BLaER1 treated with 17β-estradiol and CSF1 and Interleukin-3, amounts not matched to agents 10 nM and 100 nM (cell line): ENCODE measurements around the gene ZNG1C.
"Not testable (repeated sequence)": the region's sequence is repeated elsewhere in the genome, so short reads cannot be mapped to it uniquely, and the experiment has no call there.

Experiments used
- H3K27ac ChIP-seq, 11 experiments: shearing (Covaris generic); formaldehyde crosslinking; 2 replicates each; pipeline ENCODE4 v1.8.1; 2022
- H3K27me3 ChIP-seq, 11 experiments: shearing (Covaris generic); formaldehyde crosslinking; 2 replicates each; pipeline ENCODE4 v1.8.1; 2022
- H3K36me3 ChIP-seq, 11 experiments: shearing (Covaris generic); formaldehyde crosslinking; 2 replicates each; pipeline ENCODE4 v1.8.1; 2022
- H3K4me1 ChIP-seq, 10 experiments: shearing (Covaris generic); formaldehyde crosslinking; 2 replicates each; pipeline ENCODE4 v1.8.1; 2022
- H3K4me2 ChIP-seq, 11 experiments: shearing (Covaris generic); formaldehyde crosslinking; 2 replicates each; pipeline ENCODE4 v1.8.1; 2022
- H3K4me3 ChIP-seq, 10 experiments: shearing (Covaris generic); formaldehyde crosslinking; 2 replicates each; pipeline ENCODE4 v1.8.1; 2022
- H3K9ac ChIP-seq, 11 experiments: shearing (Covaris generic); formaldehyde crosslinking; 2 replicates each; pipeline ENCODE4 v1.8.1; 2022
- H3K9me3 ChIP-seq, 11 experiments: shearing (Covaris generic); formaldehyde crosslinking; replicated peaks in 1 of 11; 2 replicates each; pipeline ENCODE4 v1.8.1; 2022
- H4K20me1 ChIP-seq, 11 experiments: shearing (Covaris generic); formaldehyde crosslinking; 2 replicates each; pipeline ENCODE4 v1.8.1; 2022

ZNG1C gene

DNA sequence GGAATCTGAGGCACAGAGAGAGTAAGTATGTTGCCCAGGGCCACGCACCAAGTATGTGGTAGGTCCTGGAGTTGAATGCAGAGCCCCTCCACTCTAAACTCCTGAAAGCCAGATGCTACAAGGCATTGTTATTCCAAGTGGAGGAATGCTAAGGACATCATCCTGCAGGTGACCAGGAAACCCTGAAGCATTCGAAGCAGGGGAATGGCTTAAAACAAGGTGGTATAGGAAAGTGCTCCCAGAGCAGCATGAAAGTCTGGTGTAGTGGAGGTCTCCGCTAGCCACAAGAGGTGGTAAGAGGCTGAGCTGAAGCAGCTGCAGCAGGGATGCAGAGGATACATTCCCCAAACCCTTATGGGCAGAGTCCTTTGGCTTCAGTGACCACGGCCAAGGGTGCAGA is 87.3 kb downstream of the ZNG1C start:
- not testable (repeated sequence) for H3K4me1 ChIP-seq, H3K4me2 ChIP-seq, H3K9me3 ChIP-seq, H3K27me3 ChIP-seq, H3K4me3 ChIP-seq, H3K9ac ChIP-seq, H3K36me3 ChIP-seq, H4K20me1 ChIP-seq, H3K27ac ChIP-seq

DNA sequence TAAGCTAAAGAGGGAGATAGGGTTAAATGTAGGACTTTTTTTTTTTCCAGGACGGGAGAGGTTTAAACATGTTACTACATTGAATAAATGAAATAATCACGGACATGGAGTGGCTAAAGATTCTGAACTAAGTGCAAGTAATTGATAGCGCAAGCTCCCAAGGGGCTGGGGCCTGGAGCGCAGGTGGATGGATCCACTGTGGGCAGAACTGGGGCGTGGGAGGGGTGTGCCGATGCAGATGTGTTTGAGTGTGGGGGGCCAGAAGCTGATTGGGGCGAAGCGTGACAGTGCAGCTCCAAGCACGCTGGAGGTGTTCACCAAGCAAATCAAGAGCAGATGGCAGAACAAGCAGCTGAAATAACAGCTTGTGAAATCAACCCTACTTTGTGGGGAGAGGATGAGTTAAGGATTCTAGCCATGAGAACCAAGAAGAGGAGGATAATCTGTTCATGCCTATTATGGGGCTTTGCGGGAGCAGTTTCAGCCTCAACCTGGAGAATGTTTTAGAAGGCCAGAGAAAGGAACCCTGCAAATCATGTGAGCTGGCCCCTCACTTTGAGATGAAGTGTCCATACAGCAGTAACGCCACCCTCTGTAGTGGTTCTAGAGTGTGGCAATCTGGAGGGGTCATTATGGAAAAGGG is 88.9 kb downstream of the ZNG1C start:
- H3K9me3 ChIP-seq, H3K36me3 ChIP-seq, H3K27ac ChIP-seq, H3K9ac ChIP-seq, H4K20me1 ChIP-seq, H3K27me3 ChIP-seq, H3K4me3 ChIP-seq, H3K4me1 ChIP-seq, H3K4me2 ChIP-seq: not testable (repeated sequence)

DNA sequence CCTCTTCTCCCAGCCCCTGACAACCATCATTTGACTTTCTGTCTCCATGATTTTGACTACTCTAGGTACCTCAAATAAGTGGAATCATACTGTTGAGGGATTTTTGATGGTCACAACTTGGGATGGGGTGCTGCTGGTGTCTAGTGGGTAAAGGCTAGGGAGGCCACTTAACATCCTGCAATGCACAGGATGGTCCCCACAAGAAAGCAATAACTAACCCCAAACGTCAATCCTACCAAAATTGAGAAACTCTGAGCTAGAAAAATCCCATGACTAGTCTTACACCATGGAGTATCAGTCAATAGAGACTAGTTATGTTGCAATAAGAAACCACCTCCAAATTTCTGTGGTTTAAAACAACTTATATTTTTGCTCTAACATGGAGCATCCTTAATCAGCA is 90.3 kb downstream of the ZNG1C start:
- not testable (repeated sequence) for H3K9ac ChIP-seq, H4K20me1 ChIP-seq, H3K27me3 ChIP-seq, H3K9me3 ChIP-seq, H3K4me3 ChIP-seq, H3K4me2 ChIP-seq, H3K27ac ChIP-seq, H3K36me3 ChIP-seq, H3K4me1 ChIP-seq

DNA sequence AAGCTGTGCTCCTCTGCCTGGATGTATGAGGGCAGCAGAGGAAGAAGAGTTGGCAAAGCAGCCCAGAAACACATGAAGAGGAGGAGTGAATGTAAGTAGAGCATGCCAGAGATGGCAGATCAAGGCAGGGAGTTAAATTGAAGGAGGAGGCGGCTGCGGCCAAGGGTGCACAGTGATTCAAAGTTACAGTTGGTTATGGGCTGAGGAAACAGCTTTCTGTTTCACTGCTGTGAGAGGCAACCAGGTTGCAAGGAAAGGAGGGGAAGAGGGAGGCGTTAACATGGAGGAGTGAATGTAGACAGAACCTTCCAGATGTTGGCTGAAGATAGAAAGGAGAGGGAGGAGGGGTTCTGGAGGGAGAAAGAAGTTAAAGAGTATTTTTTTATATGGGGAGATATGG is 94.2 kb downstream of the ZNG1C start:
- not testable (repeated sequence) for H3K27me3 ChIP-seq, H3K9ac ChIP-seq, H3K4me3 ChIP-seq, H3K4me2 ChIP-seq, H3K4me1 ChIP-seq, H3K9me3 ChIP-seq, H4K20me1 ChIP-seq, H3K27ac ChIP-seq, H3K36me3 ChIP-seq

DNA sequence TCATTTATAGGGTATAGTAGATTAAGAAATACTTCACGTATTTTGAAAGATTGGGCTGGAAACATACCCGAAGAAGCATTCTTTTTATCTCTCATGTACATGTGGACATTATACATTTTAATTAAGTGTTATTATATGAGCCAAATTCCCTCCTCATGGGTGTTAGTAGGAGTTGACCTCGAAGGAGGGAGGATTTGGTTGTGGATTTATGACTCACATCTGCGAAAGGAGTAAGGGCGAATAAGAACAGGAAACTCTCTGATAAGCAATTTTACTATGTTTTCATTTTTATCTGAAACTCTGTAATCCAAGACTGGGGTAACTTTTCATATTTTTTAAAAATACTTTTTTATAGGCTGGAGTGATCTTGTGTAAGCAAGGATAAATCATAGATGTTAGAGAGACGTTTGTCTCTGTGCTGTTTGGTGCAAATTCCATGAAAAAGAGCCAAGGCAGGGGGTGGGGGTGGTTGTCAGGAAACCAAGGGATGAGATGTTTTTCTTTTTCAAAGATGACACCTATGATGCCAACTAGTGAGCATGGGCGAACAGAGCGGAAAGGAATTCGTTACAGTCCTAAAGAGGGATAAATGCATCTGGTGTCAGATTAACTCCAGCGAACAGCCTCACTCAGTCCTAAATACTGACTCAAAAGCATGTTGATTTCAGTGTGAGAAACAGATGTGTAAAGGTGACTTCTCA is 95.0 kb downstream of the ZNG1C start:
- not testable (repeated sequence) for H3K9ac ChIP-seq, H3K36me3 ChIP-seq, H3K27me3 ChIP-seq, H3K4me2 ChIP-seq, H3K4me1 ChIP-seq, H3K27ac ChIP-seq, H4K20me1 ChIP-seq, H3K9me3 ChIP-seq, H3K4me3 ChIP-seq

DNA sequence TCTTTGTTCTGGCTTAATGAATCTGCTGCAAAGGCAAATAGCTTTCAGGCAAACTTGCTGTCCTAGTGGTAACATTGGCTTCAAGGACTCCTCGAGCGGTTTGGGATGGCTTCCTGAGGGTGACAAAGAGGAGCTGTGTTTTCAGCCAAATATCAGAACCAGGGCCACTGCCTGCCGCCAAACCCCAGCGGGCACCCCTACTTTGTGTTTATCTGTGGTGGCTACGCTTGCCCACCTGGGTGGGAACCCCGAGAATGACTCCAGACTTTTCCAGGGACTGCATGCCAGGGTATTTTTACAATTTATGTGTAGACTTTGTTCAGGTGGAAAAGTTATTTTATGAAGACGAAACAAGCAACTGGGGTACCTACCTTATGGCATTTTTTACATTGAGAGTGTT is 96.2 kb downstream of the ZNG1C start:
- not testable (repeated sequence) for H3K4me2 ChIP-seq, H4K20me1 ChIP-seq, H3K27me3 ChIP-seq, H3K4me1 ChIP-seq, H3K9ac ChIP-seq, H3K27ac ChIP-seq, H3K36me3 ChIP-seq, H3K9me3 ChIP-seq, H3K4me3 ChIP-seq

DNA sequence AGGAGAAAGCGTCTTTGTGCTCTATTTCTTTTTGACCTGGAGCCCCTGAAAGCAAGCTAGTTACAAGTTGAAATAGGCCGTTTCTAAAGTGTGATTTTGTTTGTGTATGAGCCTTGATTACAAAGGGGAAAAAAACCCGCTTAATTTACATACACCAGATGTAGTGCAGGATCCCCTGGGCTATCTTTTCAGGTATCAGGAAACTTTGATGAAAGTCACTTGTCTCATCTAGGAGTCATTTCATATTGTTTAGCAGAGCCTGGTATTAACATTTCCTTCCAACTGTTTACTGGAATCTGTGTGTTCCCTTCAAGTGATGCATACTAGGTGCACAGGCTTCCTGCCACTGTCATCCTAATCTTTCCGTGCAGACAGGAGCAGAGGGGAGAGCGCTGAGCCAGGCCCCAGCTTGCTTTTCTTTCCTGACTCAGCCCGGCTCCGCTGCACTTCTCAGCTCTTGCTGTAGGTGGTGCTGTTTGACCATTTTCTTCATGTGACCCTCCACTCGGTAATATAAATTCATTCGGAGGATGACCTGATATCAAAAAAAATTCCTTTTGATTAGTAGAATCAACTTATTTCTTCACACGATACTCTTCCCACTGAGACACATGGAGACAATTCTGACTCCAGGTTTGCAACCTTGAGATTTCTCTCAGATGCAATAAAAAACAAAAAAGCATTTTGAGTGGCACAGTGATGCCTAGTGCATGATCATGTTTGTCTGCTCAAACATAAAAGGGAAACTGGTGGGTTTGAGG is 100.7 kb downstream of the ZNG1C start:
- H3K36me3 ChIP-seq, H3K9ac ChIP-seq, H3K27ac ChIP-seq, H3K4me1 ChIP-seq, H3K9me3 ChIP-seq, H3K4me2 ChIP-seq, H3K27me3 ChIP-seq, H3K4me3 ChIP-seq, H4K20me1 ChIP-seq: not testable (repeated sequence)

DNA sequence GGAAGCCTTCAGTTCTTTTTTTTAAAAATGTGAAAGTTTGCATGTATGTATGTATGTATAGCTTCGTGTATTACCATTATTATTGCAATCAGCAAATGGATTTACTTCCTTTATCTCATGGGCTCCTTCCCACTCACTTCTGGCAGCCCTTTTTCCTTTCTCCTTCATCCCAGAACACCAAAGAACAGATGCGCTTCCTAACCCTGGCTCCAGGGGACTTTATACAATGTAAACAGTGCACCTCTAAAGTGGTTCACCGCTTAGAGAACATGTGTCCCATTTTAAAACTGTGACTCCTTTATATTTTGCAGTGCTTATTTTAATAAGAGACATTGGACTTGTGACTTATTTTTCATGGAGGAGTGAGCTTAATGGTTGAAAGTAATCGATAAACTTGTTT is 101.5 kb downstream of the ZNG1C start:
- H3K27ac ChIP-seq, H4K20me1 ChIP-seq, H3K36me3 ChIP-seq, H3K9ac ChIP-seq, H3K4me1 ChIP-seq, H3K9me3 ChIP-seq, H3K27me3 ChIP-seq, H3K4me3 ChIP-seq, H3K4me2 ChIP-seq: not testable (repeated sequence)

DNA sequence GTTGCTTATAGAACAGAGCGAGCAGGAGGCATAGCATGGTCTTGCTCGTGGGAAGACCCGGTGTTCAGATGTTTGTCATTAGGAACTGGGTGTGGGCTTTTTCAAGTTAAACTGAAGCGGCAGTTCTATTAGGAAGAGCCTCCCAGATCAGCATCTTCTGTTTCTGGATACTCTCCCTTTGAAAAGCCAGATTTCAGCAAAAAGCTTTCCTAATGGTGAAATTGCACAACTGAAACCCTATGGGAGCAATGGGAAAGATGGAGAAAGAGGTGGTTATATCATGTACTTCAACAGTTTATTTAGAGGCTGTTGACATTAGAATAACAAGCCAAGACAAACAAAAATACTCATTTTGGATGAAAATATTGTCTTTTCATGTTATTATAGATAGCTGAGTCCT is 102.2 kb downstream of the ZNG1C start:
- H4K20me1 ChIP-seq, result not testable (repeated sequence)

More for the DNA sequence above, 102.2 kb downstream of the ZNG1C start:
- not testable (repeated sequence) for H3K27ac ChIP-seq, H3K27me3 ChIP-seq, H3K4me2 ChIP-seq, H3K9me3 ChIP-seq, H3K9ac ChIP-seq, H3K4me1 ChIP-seq, H3K36me3 ChIP-seq, H3K4me3 ChIP-seq
